Upper lobe of left lung (tissue), 6 donors: ENCODE measurements around the gene KL. TPM values are rescaled to one million over a fixed set of nuclear protein-coding genes. Genes with fewer than 3 reads are reported as not detected.

Experiments
- ATAC-seq, 2 donors: fragments of 200-7000 bp; cut with Tn5 transposase; one replicate each; pipeline ENCODE4 v1.9.1; 2022; ENCODE audit warnings: mild to moderate bottlenecking in 2 of 2, moderate library complexity in 2 of 2; ENCODE audit not compliant: low FRiP score in 2 of 2
- DNase-seq, 2 donors: peaks; one replicate each; pipeline ENCODE4 v3.0.0-alpha.2; 2019 to 2020
- H3K27ac ChIP-seq, 4 donors: fragments of 200-600 bp; sonication (generic); one replicate each; pipeline ENCODE4 v1.5.1; 2016 to 2019
- H3K27me3 ChIP-seq, 4 donors: fragments of 200-600 bp; sonication (generic); one replicate each; pipeline ENCODE4 v1.5.1; 2017 to 2019
- H3K36me3 ChIP-seq, 4 donors: fragments of 200-600 bp; sonication (generic); one replicate each; pipeline ENCODE4 v1.5.1; 2016 to 2019
- H3K4me1 ChIP-seq, 4 donors: fragments of 200-600 bp; sonication (generic); one replicate each; pipeline ENCODE4 v1.5.1; 2018 to 2019
- H3K4me3 ChIP-seq, 4 donors: fragments of 200-600 bp; sonication (generic); one replicate each; pipeline ENCODE4 v1.5.1; 2017 to 2019; ENCODE audit warnings: mild to moderate bottlenecking in 2 of 4, moderate library complexity in 1 of 4
- H3K9me3 ChIP-seq, 4 donors: fragments of 200-600 bp; sonication (generic); one replicate each; pipeline ENCODE4 v1.5.1; 2018 to 2019
- CTCF ChIP-seq, 6 experiments: fragments of 450-650 bp in 4 of 6; fragments of 200-600 bp in 2 of 6; sonication (generic) in 2 of 6; IDR thresholded peaks; one replicate each; pipeline ENCODE4 v1.5.1; 2016 to 2019; ENCODE audit warnings: antibody characterized with exemption in 6 of 6
- EP300 ChIP-seq, 4 donors: sonication (generic); formaldehyde crosslinking; IDR thresholded peaks; one replicate each; pipeline ENCODE4 v1.5.1; 2017; ENCODE audit warnings: antibody characterized with exemption in 4 of 4, control low read depth in 2 of 4
- POLR2A ChIP-seq, 4 donors: fragments of 450-650 bp; IDR thresholded peaks; one replicate each; pipeline ENCODE4 v1.5.1; 2016 to 2017; ENCODE audit warnings: antibody characterized with exemption in 4 of 4, mild to moderate bottlenecking in 2 of 4
- POLR2AphosphoS5 ChIP-seq, 2 donors: sonication (generic); formaldehyde crosslinking; IDR thresholded peaks; one replicate each; pipeline ENCODE4 v1.5.1; 2017; ENCODE audit warnings: antibody characterized with exemption in 2 of 2
- WGBS, 2 donors: methylation state at CpG; one replicate each; pipeline ENCODE4 v1.1.5; 2017 to 2018; 5-methylcytosine and 5-hydroxymethylcytosine counted together
- total RNA-seq, 6 donors: library from RNA; depleted of rRNA in 4 of 6; stranded (reverse); fragments of >200 nt in 4 of 6; gene quantifications; one replicate each; pipeline versions ENCODE4 v1.1.0 to v1.2.1, GENCODE V29; 2016 to 2021
- donor health status: DM: no; HTN: no; CAD: no; lungs with moderate emphysema.
- donor health status: DM: no; HTN: yes; CAD: no; lungs with severe emphysema.

Gene KL
- total RNA-seq, 6 donors from 2014 or later: 4.7 to 11.2 (median 7.7) TPM

- no peak for TF ChIP-seq CTCF (IDR thresholded peaks at IDR 0.05)
- no peak for TF ChIP-seq POLR2AphosphoS5 (IDR thresholded peaks at IDR 0.05)
- no peak for TF ChIP-seq EP300 (IDR thresholded peaks at IDR 0.05)
- no peak for TF ChIP-seq POLR2A (IDR thresholded peaks at IDR 0.05)
- WGBS, 2 donors: 91 to 100% methylated on average over 1 of the region's 1 CpG
- no peak for ATAC-seq
Measured at GRCh38 chr13:33000365-33000764, 15.9 kb upstream of the KL start.

GRCh38 chr13:33003458-33004019, 12.7 kb upstream of the KL start:
- peaks cover 6 to 11% (median 8%) of the 10 kb centered on the region in 4 donors for H3K4me1 ChIP-seq
- TF ChIP-seq POLR2AphosphoS5 (IDR thresholded peaks at IDR 0.05) (no peak), CTCF (IDR thresholded peaks at IDR 0.05) (no peak), EP300 (IDR thresholded peaks at IDR 0.05) (no peak), POLR2A (IDR thresholded peaks at IDR 0.05) (no peak)
- H3K9me3 ChIP-seq: peaks cover 0 to 10% (median 6%) of the 10 kb centered on the region in 4 donors
- no peak for ATAC-seq
- H3K27me3 ChIP-seq: no peaks in the 10 kb centered on the region
- 90 to 98% methylated on average over 2 of the region's 2 CpGs for WGBS, 2 donors
- no peak for DNase-seq
- H3K4me3 ChIP-seq: no peak overlapping the region
- peak overlapping the region; percentile 57 to 84 (median 60) for H3K27ac ChIP-seq
- no peaks in the 10 kb centered on the region for H3K36me3 ChIP-seq

More at GRCh38 chr13:33000365-33000764, 15.9 kb upstream of the KL start:
- DNase-seq: no peak
- peaks cover 6 to 11% (median 7%) of the 10 kb centered on the region in 4 donors for H3K4me1 ChIP-seq
- H3K4me3 ChIP-seq: no peak overlapping the region
- H3K9me3 ChIP-seq: no peaks in the 10 kb centered on the region
- H3K27me3 ChIP-seq: no peaks in the 10 kb centered on the region
- H3K27ac ChIP-seq: no peak overlapping the region
- no peaks in the 10 kb centered on the region for H3K36me3 ChIP-seq

- Histone ChIP-seq H3K27ac (peak overlapping the region; percentile 57 to 84 (median 60)), H3K36me3 (no peaks in the 10 kb centered on the region), H3K27me3 (no peaks in the 10 kb centered on the region), H3K4me1 (peaks cover 6 to 11% (median 8%) of the 10 kb centered on the region in 4 donors), H3K9me3 (peaks cover 0 to 12% (median 7%) of the 10 kb centered on the region in 4 donors), H3K4me3 (no peak overlapping the region)
- DNase-seq: peak in 1 of 2 donors; percentile 32
- TF ChIP-seq POLR2A (IDR thresholded peaks at IDR 0.05) (no peak), CTCF (IDR thresholded peaks at IDR 0.05) (no peak), EP300 (IDR thresholded peaks at IDR 0.05) (peak; percentile 61 to 92 (median 82)), POLR2AphosphoS5 (IDR thresholded peaks at IDR 0.05) (peak; percentile 83 to 88)
- WGBS, 2 donors: 5 to 6% methylated on average over 3 of the region's 3 CpGs
- peak; percentile 55 to 73 for ATAC-seq
Measured at GRCh38 chr13:33004511-33004910, 11.7 kb upstream of the KL start.

- WGBS, 2 donors: 75 to 76% methylated on average over 2 of the region's 2 CpGs
- H3K27me3 ChIP-seq: no peaks in the 10 kb centered on the region
- peak overlapping the region in 1 of 4 donors; percentile 84 for H3K27ac ChIP-seq
- no peak overlapping the region for H3K4me3 ChIP-seq
- ATAC-seq: no peak
- no peaks in the 10 kb centered on the region for H3K36me3 ChIP-seq
- H3K9me3 ChIP-seq: peaks cover 0 to 12% (median 7%) of the 10 kb centered on the region in 4 donors
- no peak for TF ChIP-seq EP300 (IDR thresholded peaks at IDR 0.05)
- DNase-seq: no peak
- peaks cover 6 to 11% (median 8%) of the 10 kb centered on the region in 4 donors for H3K4me1 ChIP-seq
Measured at GRCh38 chr13:33006134-33006533, 10.1 kb upstream of the KL start.

GRCh38 chr13:33006638-33007037, 9.6 kb upstream of the KL start:
- H3K27me3 ChIP-seq: no peaks in the 10 kb centered on the region
- no peak for TF ChIP-seq POLR2AphosphoS5 (IDR thresholded peaks at IDR 0.05)
- no peak for TF ChIP-seq EP300 (IDR thresholded peaks at IDR 0.05)
- TF ChIP-seq POLR2A (IDR thresholded peaks at IDR 0.05): no peak
- no peak for TF ChIP-seq CTCF (IDR thresholded peaks at IDR 0.05)
- H3K4me1 ChIP-seq: peaks cover 6 to 11% (median 8%) of the 10 kb centered on the region in 4 donors
- H3K36me3 ChIP-seq: no peaks in the 10 kb centered on the region
- H3K27ac ChIP-seq: no peak overlapping the region
- 90 to 92% methylated on average over 3 of the region's 3 CpGs for WGBS, 2 donors
- ATAC-seq: no peak
- DNase-seq: no peak
- H3K9me3 ChIP-seq: peaks cover 0 to 12% (median 7%) of the 10 kb centered on the region in 4 donors
- H3K4me3 ChIP-seq: no peak overlapping the region
